Prostate gland (tissue), 2 donors: Measurements from ENCODE around the gene GAK. TPM values are rescaled to one million over a fixed set of nuclear protein-coding genes. Genes with fewer than 3 reads are reported as not detected.
"Not testable (repeated sequence)": the region's sequence is repeated elsewhere in the genome, so short reads cannot be mapped to it uniquely, and the experiment has no call there.

Experiments used
- DNase-seq: peaks from one replicate; pipeline ENCODE4 v3.0.0-alpha.2; 2019; ENCODE audit warnings: low spot score
- H3K27ac ChIP-seq, 2 donors: fragments of 200-600 bp; sonication (generic); 2 replicates each; pipeline ENCODE4 v1.5.1; 2017 to 2019
- H3K27me3 ChIP-seq: fragments of 200-600 bp; sonication (generic); replicated peaks from 2 replicates; pipeline ENCODE4 v1.5.1; 2019; ENCODE audit not compliant: insufficient read depth
- H3K36me3 ChIP-seq, 2 donors: fragments of 200-600 bp; sonication (generic); 1 replicate in 1 of 2; 2 replicates in 1 of 2; pipeline versions ENCODE4 v1.5.1 to v1.8.1; 2017 to 2019
- H3K4me1 ChIP-seq: fragments of 200-600 bp; sonication (generic); replicated peaks from 2 replicates; pipeline ENCODE4 v1.5.1; 2019
- H3K4me3 ChIP-seq, 2 donors: fragments of 200-600 bp; sonication (generic); 2 replicates each; pipeline ENCODE4 v1.5.1; 2017 to 2019
- H3K9me3 ChIP-seq: fragments of 200-600 bp; sonication (generic); 2 replicates; pipeline ENCODE4 v1.5.1; 2017
- CTCF ChIP-seq, 4 experiments: fragments of 200-600 bp in 2 of 4; fragments of 450-650 bp in 2 of 4; sonication (generic) in 2 of 4; IDR thresholded peaks; 1 replicate in 3 of 4; 2 replicates in 1 of 4; pipeline ENCODE4 v1.5.1; 2016 to 2019; ENCODE audit warnings: antibody characterized with exemption in 4 of 4, mild to moderate bottlenecking in 2 of 4, moderate library complexity in 2 of 4
- POLR2A ChIP-seq: fragments of 450-650 bp; IDR thresholded peaks from one replicate; pipeline ENCODE4 v1.6.1; 2016; ENCODE audit warnings: antibody characterized with exemption, mild to moderate bottlenecking
- POLR2AphosphoS5 ChIP-seq: sonication (generic); formaldehyde crosslinking; IDR thresholded peaks from one replicate; pipeline ENCODE4 v1.6.1; 2017; ENCODE audit warnings: antibody characterized with exemption
- WGBS: methylation state at CpG from one replicate; pipeline ENCODE4 v1.1.5; 2018; 5-methylcytosine and 5-hydroxymethylcytosine counted together
- intact Hi-C: fragments of 100-400 bp; cut with DNase I; formaldehyde crosslinking; loops from one replicate; pipeline ENCODE4 v1.14.2; 2022
- total RNA-seq, 2 donors: library from RNA; depleted of rRNA; stranded (reverse); fragments of >200 nt; gene quantifications; one replicate each; pipeline ENCODE4 v1.1.0, GENCODE V29; 2016

Gene GAK
- total RNA-seq, 2 donors from 2014 or later: 158 to 181 TPM

DNA sequence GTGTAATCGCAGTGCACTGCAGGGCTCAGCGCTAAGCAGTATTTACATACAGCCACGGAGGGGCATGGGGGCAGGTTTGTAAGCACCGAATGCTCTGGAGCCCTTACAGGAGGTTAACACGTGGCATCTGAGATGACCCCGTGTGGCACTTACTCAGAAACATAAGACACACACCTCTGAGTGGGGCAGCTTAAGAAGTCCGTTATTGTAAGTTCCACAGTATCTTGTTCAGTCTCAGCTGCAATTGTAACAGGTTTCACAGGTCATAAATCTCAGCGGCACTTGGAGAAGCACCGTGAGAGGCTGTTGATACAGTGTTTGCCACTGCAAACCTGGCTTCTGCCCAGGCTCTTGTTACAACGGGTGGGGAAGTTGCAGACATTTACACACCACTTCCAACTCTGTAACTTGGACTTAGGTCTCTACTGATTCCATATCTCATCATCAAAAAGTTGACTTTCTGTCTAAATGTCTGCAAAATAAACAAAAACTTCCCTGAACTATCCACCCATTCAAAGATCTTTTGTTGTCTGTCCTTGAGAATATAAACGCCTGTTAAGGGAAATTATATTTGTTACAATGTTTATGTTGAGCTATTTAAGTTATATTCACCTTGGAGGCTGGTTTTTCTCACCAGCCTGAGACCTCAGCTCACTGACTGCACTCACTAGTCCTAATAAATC is 116.5 kb downstream of the GAK start:
- 5% methylated on average over 11 of the region's 11 CpGs for WGBS
- DNase-seq: no peak
- no peak overlapping the region for H3K27ac ChIP-seq
- H3K4me1 ChIP-seq: no peaks in the 10 kb centered on the region
- intact Hi-C loops: no loop called here
- no peaks in the 10 kb centered on the region for H3K9me3 ChIP-seq
- H3K36me3 ChIP-seq: no peaks in the 10 kb centered on the region
- H3K4me3 ChIP-seq: no peak overlapping the region
- H3K27me3 ChIP-seq: peaks cover 11% of the 10 kb centered on the region
- TF ChIP-seq POLR2AphosphoS5: no peak
- TF ChIP-seq CTCF (IDR thresholded peaks at IDR 0.05): no peak
- TF ChIP-seq POLR2A: no peak

- whole genome bisulfite sequencing: 71% methylated on average over 14 of the region's 14 CpGs
- Histone ChIP-seq H3K27ac (no peak overlapping the region), H3K27me3 (peaks cover 8% of the 10 kb centered on the region), H3K4me3 (no peak overlapping the region), H3K9me3 (no peaks in the 10 kb centered on the region), H3K4me1 (no peaks in the 10 kb centered on the region), H3K36me3 (no peaks in the 10 kb centered on the region)
- intact Hi-C loops: no loop called here
- no peak for DNase-seq
- no peak for TF ChIP-seq POLR2A
These were observed 117.7 kb downstream of the GAK start for GRCh38 chr4:814312-814850.

DNA sequence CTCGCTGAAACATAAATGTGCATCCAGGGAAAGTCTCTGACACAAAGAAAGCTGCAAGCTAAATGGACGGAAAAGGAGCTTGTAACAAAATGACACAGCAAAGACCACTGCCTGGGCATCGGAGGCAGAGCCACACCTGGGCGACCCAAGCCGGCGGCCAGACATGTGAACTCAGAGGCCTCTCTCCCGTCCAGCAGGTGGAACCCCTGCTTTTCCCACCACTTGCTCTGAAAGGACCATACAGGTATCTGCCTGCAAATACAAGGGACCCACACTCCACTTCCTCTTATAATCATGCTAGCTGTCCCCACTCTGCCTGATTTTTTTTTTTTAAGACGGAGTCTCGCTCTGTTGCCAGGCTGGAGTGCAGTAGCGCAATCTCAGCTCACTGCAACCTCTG is 118.2 kb downstream of the GAK start:
- Histone ChIP-seq H3K4me3 (no peak overlapping the region), H3K27me3 (peaks cover 8% of the 10 kb centered on the region), H3K4me1 (no peaks in the 10 kb centered on the region), H3K36me3 (no peaks in the 10 kb centered on the region), H3K9me3 (no peaks in the 10 kb centered on the region), H3K27ac (no peak overlapping the region)
- intact Hi-C loops: no loop called here
- 62% methylated on average over 10 of the region's 10 CpGs for WGBS
- DNase-seq: no peak
- TF ChIP-seq POLR2A: no peak
- no peak for TF ChIP-seq CTCF (IDR thresholded peaks at IDR 0.05)
- no peak for TF ChIP-seq POLR2AphosphoS5

DNA sequence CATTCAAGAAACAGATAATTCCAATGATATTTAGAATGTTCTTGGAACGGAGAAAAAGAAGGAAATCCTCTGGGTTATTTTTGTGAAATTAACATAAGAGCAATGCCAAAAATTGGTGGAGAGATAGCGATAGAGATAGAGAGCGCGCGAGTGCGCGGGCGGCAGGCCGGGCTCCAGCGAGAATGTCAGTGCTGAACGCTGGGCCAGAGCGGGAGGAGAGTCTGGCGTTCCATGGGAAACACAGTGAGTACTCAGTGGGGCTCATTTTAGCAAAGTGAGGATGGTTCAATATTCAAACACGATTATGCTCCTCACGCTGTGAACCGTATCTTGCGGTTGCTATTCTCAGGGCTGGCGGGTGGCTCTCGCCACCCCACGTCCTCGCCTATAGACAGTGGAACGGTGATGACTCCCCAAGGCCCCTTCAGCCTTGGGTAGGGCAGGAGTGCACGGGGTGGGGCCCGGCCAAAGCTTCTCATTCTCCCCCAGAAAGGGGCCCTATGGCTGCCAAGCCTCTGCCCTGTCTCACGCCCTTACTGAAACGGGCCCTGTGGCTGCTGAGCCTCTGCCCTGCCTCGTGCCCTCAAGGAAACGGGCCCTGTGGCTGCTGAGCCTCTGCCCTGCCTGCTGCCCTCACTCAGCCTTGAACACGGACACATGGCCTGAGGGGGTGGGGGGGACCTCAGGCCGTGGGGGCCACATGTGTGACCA is 123.1 kb downstream of the GAK start:
- no peaks in the 10 kb centered on the region for H3K4me1 ChIP-seq
- no peak for DNase-seq
- intact Hi-C loops: no loop called here
- H3K27me3 ChIP-seq: peaks cover 3% of the 10 kb centered on the region
- H3K4me3 ChIP-seq: no peak overlapping the region
- TF ChIP-seq POLR2AphosphoS5: no peak
- TF ChIP-seq CTCF (IDR thresholded peaks at IDR 0.05): no peak
- TF ChIP-seq POLR2A: no peak
- 67% methylated on average over 30 of the region's 30 CpGs for WGBS
- no peaks in the 10 kb centered on the region for H3K36me3 ChIP-seq
- H3K27ac ChIP-seq: no peak overlapping the region
- H3K9me3 ChIP-seq: no peaks in the 10 kb centered on the region

DNA sequence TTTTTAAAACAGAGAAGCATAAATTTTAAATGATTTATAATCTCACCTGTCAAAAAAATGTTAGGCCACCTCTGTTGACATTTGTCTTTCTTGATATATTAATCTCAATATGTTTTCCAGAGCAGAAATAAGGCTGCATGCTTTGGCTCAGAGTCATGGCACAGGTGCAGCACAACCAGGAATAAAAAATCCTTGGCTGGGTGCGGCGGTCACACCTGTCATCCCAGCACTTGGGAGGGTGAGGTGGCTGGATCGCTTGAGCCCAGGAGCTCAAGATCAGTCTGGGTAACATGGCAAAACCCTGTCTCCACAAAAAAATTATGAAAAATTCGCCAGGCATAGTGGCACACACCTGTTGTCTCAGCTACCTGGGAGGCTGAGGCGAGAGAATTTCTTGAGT is 124.3 kb downstream of the GAK start:
- no peak overlapping the region for H3K27ac ChIP-seq
- WGBS: 66% methylated on average over 5 of the region's 5 CpGs
- DNase-seq: no peak
- intact Hi-C loops: no loop called here
- H3K4me1 ChIP-seq: no peaks in the 10 kb centered on the region
- no peak overlapping the region for H3K4me3 ChIP-seq
- TF ChIP-seq POLR2AphosphoS5: no peak
- TF ChIP-seq CTCF (IDR thresholded peaks at IDR 0.05): no peak
- TF ChIP-seq POLR2A: no peak
- H3K9me3 ChIP-seq: no peaks in the 10 kb centered on the region
- no peaks in the 10 kb centered on the region for H3K27me3 ChIP-seq
- H3K36me3 ChIP-seq: no peaks in the 10 kb centered on the region

- DNase-seq, H3K4me3 ChIP-seq, H3K36me3 ChIP-seq, H3K9me3 ChIP-seq, H3K27me3 ChIP-seq, H3K4me1 ChIP-seq, H3K27ac ChIP-seq, intact Hi-C loops: not testable (repeated sequence)
- 94% methylated on average over 4 of the region's 4 CpGs for WGBS
These were observed 125.1 kb downstream of the GAK start for GRCh38 chr4:806979-807378.
